Right atrium auricular region (tissue), 2 donors: ENCODE data around the gene KRTAP5-5. TPM values are rescaled to one million over a fixed set of nuclear protein-coding genes. Genes with fewer than 3 reads are reported as not detected.
"Not testable (repeated sequence)": the region's sequence is repeated elsewhere in the genome, so short reads cannot be mapped to it uniquely, and the experiment has no call there.

ENCODE experiments used
- DNase-seq: peaks from one replicate; pipeline ENCODE4 v3.0.0-alpha.2; 2019; ENCODE audit warnings: low spot score
- H3K27ac ChIP-seq, 2 donors: fragments of 200-600 bp; sonication (generic); 1 replicate in 1 of 2; 2 replicates in 1 of 2; pipeline ENCODE4 v1.5.1; 2016 to 2019
- H3K27me3 ChIP-seq, 2 donors: fragments of 200-600 bp; sonication (generic); one replicate each; pipeline versions ENCODE4 v1.5.1 to v1.6.0; 2017 to 2019
- H3K36me3 ChIP-seq: fragments of 200-600 bp; sonication (generic); one replicate; pipeline ENCODE4 v1.5.1; 2016
- H3K4me1 ChIP-seq, 2 donors: fragments of 200-600 bp; sonication (generic); one replicate each; pipeline versions ENCODE4 v1.5.1 to v1.6.0; 2017 to 2019
- H3K4me3 ChIP-seq, 2 donors: fragments of 200-600 bp; sonication (generic); 1 replicate in 1 of 2; 2 replicates in 1 of 2; pipeline ENCODE4 v1.5.1; 2017 to 2019; ENCODE audit warnings: mild to moderate bottlenecking in 1 of 2, moderate library complexity in 1 of 2
- H3K9me3 ChIP-seq, 2 donors: fragments of 200-600 bp; sonication (generic); one replicate each; pipeline ENCODE4 v1.5.1; 2019
- CTCF ChIP-seq, 2 donors: fragments of 200-600 bp; sonication (generic); IDR thresholded peaks; one replicate each; pipeline ENCODE4 v1.5.1; 2019; ENCODE audit warnings: antibody characterized with exemption in 2 of 2
- total RNA-seq, 2 donors: library from RNA; depleted of rRNA; stranded (reverse); fragments of >200 nt; gene quantifications; one replicate each; pipeline ENCODE4 v1.1.0, GENCODE V29; 2016

Gene KRTAP5-5
- total RNA-seq, result not detected

- Histone ChIP-seq H3K27me3 (no peaks in the 10 kb centered on the region), H3K9me3 (no peaks in the 10 kb centered on the region), H3K4me1 (peaks cover 0 to 3% of the 10 kb centered on the region in 2 donors), H3K36me3 (no peaks in the 10 kb centered on the region), H3K27ac (no peak within 1 kb of the TSS), H3K4me3 (no peak within 1 kb of the TSS)
- TF ChIP-seq CTCF (IDR thresholded peaks at IDR 0.05), result no peak
- no peak for DNase-seq
Measured at GRCh38 chr11:1629326-1630185, at the start of gene KRTAP5-5. Gene KRTAP5-5, plus strand, starts transcription at chr11:1629775. Its CDS starts 66 bp downstream, at chr11:1629841.

GRCh38 chr11:1581976-1582375, 47.6 kb upstream of the KRTAP5-5 start:
- no peak for DNase-seq
- no peaks in the 10 kb centered on the region for H3K27me3 ChIP-seq
- H3K9me3 ChIP-seq, result peaks cover 0 to 8% of the 10 kb centered on the region in 2 donors
- no peak overlapping the region for H3K27ac ChIP-seq
- H3K36me3 ChIP-seq, result no peaks in the 10 kb centered on the region
- no peak for TF ChIP-seq CTCF (IDR thresholded peaks at IDR 0.05)
- H3K4me1 ChIP-seq, result no peaks in the 10 kb centered on the region
- no peak overlapping the region for H3K4me3 ChIP-seq

GRCh38 chr11:1582909-1583308, 46.7 kb upstream of the KRTAP5-5 start:
- DNase-seq, H3K4me3 ChIP-seq, H3K36me3 ChIP-seq, H3K27me3 ChIP-seq, H3K9me3 ChIP-seq, H3K4me1 ChIP-seq, H3K27ac ChIP-seq: not testable (repeated sequence)

GRCh38 chr11:1584661-1585370, 44.8 kb upstream of the KRTAP5-5 start, which contains the start of gene KRTAP5-1:
Gene KRTAP5-1, minus strand, starts transcription at chr11:1585283. Its CDS starts 34 bp downstream, at chr11:1585249.
- not testable (repeated sequence) for H3K4me3 ChIP-seq, H3K27ac ChIP-seq, H3K36me3 ChIP-seq, DNase-seq, H3K4me1 ChIP-seq, H3K27me3 ChIP-seq, H3K9me3 ChIP-seq

- no peaks in the 10 kb centered on the region for H3K9me3 ChIP-seq
- H3K36me3 ChIP-seq, result no peaks in the 10 kb centered on the region
- no peak overlapping the region for H3K27ac ChIP-seq
- H3K27me3 ChIP-seq, result no peaks in the 10 kb centered on the region
- no peak for TF ChIP-seq CTCF (IDR thresholded peaks at IDR 0.05)
- no peak for DNase-seq
- H3K4me1 ChIP-seq, result peaks cover 0 to 5% of the 10 kb centered on the region in 2 donors
- H3K4me3 ChIP-seq, result no peak overlapping the region
Measured at GRCh38 chr11:1586699-1587098, 42.9 kb upstream of the KRTAP5-5 start.

- DNase-seq, H3K4me3 ChIP-seq, H3K4me1 ChIP-seq, H3K36me3 ChIP-seq, H3K27ac ChIP-seq, H3K9me3 ChIP-seq, H3K27me3 ChIP-seq: not testable (repeated sequence)
Measured at GRCh38 chr11:1589191-1589963, 40.2 kb upstream of the KRTAP5-5 start.

- TF ChIP-seq CTCF (IDR thresholded peaks at IDR 0.05), result no peak
- peaks cover 0 to 5% of the 10 kb centered on the region in 2 donors for H3K4me1 ChIP-seq
- H3K9me3 ChIP-seq, result no peaks in the 10 kb centered on the region
- no peak overlapping the region for H3K4me3 ChIP-seq
- H3K36me3 ChIP-seq, result no peaks in the 10 kb centered on the region
- H3K27ac ChIP-seq, result no peak overlapping the region
- no peaks in the 10 kb centered on the region for H3K27me3 ChIP-seq
- no peak for DNase-seq
Measured at GRCh38 chr11:1589996-1590395, 39.6 kb upstream of the KRTAP5-5 start.
